ENCODE measurements around the gene RHPN2.
"Not testable (repeated sequence)": the region's sequence is repeated elsewhere in the genome, so short reads cannot be mapped to it uniquely, and the experiment has no call there.

RHPN2 gene

DNA sequence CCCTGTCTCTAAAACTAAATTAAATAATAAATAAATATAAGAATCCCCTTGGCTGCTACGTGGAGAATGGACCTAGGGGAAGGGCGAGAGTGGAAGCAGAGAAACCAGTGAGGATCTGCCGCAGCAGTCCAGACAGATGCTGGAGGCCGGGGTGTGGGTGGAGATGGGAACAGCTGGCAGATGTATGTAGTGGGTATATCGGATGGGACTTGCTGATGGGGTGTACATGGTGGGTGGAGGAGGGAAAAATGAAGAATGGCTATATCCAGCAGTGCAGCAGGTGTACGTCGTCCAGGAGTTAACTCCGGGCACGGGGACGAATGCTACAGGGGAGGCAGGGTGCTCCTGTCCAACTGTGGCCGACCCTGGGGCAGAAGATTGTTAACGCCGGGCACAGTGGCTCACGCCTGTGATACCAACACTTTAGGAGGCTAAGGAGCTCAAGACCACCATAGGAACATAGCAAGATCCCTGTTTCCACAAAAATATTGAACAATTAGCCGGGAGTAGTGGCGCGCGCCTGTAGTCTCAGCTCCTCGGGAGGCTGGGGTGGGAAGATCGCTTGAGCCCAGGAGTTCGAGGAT lies 93.6 kb downstream of the RHPN2 start:
- DNase-seq: no peak

DNA sequence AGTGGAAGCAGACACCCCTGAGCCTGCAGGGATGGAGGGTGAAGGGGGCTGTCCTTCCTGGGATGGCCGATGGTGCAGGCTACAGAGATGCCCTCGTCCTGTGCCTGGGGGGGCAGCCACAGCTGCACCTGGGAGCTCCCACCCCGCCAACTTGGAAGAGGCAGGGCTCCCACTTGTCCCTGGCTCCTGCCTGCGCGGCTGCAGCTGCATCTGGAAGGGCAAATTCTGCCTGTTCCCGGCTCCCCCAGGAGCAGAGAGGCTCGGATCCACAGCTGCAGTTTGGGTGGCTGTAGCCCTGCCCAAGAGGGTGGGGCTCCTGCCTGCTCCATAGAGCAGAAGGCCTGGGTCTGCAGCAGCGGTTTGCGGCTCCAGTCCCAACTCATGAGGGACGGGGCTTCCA lies 95.1 kb downstream of the RHPN2 start:
- DNase-seq: no peak

DNA sequence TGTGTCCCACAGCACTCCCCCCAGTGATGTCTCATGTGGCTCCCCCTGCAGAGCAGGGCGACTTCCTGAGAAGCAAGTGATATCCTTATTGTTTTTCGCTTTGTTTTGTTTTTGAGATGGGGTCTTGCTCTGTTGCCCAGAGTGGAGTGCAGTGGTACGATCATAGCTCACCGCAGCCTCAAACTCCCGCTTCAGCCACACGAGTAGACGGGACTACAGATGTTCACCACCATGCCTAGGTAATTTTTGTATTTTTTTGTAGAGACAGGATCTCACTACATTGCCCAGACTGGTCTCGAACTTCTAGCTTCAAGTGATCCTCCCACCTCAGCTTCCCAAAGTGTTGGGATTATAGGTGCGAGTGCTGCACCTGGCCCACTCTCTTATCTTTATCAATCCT lies 97.9 kb downstream of the RHPN2 start:
- DNase-seq: no peak

DNA sequence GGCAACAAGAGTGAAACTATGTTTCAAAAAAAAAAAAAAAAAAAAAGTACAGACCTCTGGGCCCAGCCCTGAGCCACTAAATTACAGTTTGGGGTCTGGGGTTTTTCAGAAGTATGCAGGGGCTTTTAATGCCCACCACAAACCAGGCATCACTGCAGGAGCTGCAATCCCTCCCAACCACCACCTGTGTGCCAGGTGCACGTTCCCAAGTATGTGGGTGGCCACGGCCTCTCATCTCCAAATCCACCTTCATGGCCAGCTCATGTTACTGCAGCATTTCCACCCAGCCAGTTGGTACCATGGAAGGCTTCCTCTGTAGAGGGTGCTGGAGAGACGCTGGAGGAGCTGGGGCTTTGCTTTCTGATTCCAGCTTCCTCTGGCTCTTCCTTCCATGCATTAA lies 119.4 kb downstream of the RHPN2 start:
- no peak for DNase-seq

DNA sequence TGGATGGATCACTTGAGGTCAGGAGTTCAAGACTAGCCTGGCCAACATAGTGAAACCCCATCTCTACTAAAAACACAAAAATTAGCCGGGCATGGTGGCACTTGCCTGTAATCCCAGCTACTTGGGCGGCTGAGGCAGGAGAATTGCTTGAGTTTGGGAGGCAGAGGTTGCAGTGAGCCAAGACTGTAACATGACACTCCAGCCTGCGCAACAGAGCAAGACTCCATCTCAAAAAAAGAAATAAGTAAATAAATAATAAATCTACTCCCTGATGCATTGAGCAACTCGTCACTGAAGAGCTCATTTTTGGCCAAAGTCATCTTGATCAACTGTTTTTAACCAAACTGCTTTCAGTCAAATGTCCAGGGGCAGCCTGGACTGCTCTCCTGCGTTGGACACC lies 123.4 kb downstream of the RHPN2 start:
- DNase-seq: not testable (repeated sequence)

DNA sequence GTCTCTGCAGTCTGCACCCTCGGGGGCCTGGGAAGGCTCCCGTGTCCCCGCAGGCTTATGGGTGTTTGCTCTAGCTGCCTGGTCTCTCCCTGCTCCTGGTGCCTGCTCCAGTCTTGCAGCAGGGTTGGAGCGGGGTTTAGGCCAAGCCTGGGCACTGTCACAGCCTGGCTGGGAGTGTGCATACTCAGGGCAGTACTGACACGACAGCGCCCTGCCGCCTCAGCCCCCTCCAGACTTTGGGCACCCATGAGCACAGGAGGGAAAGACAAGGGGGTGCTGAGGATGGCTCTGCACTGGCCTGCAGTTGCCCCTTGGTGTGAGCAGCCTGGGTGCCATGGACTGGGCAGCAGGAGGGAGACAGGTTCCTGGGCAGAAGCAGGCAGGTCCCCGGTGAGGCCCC lies 128.6 kb downstream of the RHPN2 start:
- no peak for DNase-seq

DNA sequence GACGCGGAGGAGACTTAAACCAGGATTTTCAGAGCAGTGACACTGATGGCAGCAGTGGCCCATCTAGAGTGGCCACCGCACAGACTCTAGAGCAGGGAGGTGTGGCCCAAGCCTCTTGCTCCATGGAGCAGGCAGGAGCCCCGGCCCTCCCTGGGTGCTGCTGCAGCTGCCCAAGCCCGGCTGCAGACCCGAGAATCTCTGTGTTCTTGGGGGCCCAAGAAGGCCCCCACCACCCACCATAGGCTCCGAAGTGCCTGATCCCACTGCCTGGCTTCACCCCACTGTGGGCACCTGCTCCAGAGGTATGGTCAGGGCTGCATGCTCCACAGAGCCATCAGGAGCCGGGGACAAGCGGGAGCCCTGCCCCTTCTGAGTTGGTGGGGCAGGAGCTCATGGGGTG lies 129.1 kb downstream of the RHPN2 start:
- DNase-seq: no peak

DNA sequence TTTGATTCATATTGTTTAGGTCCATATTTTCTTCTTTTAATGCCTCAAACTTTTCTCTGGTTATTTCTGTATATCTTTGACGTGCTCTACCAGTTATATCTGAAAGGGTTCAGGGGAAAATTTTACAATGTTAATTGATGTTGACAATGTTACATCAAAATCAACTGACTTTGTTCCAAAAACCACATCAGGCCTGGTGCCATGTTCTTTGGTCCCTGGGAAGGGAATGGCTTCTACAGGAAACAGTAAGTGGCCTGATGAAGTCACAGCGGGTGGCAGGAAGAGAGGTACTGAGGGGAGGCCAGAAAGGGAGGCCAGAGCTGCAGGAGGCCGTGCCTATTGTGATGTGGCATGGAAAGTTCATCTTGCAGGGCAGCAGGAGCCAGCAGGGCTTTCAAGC lies 131.1 kb downstream of the RHPN2 start:
- no peak for DNase-seq

DNA sequence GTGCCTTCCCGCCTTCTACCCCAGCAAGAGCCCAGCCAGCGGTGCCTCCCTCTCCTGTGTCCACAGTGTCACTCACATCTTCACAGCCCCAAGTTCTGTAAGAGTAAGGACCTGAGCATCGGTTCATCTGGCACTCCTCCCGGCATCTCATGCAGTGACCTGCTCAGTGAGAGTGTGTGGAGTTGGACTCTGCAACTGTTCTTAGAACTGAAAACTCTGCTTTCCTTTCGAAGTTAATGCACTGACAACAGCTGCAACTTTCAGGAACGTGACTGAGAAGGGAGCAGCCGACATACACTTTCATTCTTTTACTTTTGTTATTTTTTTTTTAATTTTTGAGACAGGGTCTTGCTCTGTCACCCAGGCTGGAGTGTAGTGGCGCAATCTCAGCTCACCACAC lies 134.1 kb downstream of the RHPN2 start:
- DNase-seq: no peak

DNA sequence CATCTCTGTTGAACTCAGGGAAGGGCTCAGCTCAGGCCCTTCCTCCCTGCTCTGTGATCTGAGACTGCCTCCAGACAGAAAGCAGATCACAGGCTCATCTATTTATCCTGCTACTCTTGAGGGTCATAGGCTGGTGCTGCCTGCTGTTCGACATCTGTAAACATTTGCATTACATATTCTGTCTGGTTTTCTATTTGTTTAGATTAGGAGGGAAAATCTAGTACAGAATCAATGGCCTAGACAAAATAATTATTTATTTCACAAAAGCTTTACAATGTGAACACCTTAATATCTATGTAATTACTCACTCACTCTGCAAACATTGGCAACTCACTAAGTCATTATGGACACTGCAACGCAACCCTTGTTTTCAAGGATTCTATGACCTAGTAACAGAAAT lies 135.9 kb downstream of the RHPN2 start:
- no peak for DNase-seq
